ENCODE data around the gene HOOK1.

HOOK1 gene

GRCh38 chr1:59857679-59858354 is 43.1 kb downstream of the HOOK1 start:
- DNase-seq (ENCODE audit: low read depth, low spot score), result no peak
- H3K36me3 ChIP-seq (ENCODE audit: insufficient read depth, low read length), result peaks cover 91% of the 10 kb centered on the region
- H3K4me3 ChIP-seq, result no peak overlapping the region; the same call in 1 of the 2 replicates
- H3K9me3 ChIP-seq (ENCODE audit: low read depth, low read length), result peaks cover 11% of the 10 kb centered on the region
- H3K9ac ChIP-seq (ENCODE audit: insufficient read length), result peak overlapping the region; percentile 43
- TF ChIP-seq POLR2AphosphoS5 (IDR thresholded peaks at IDR 0.05; ENCODE audit: borderline replicate concordance, low read depth, low read length), result no peak
- TF ChIP-seq EZH2 (IDR thresholded peaks at IDR 0.05), result no peak
- no peak for TF ChIP-seq FOXP2 (optimal IDR thresholded peaks at IDR 0.05; ENCODE audit: control extremely low read depth, extremely low read length, insufficient read depth)
- peak overlapping the region; percentile 75 for H3K27ac ChIP-seq

DNA sequence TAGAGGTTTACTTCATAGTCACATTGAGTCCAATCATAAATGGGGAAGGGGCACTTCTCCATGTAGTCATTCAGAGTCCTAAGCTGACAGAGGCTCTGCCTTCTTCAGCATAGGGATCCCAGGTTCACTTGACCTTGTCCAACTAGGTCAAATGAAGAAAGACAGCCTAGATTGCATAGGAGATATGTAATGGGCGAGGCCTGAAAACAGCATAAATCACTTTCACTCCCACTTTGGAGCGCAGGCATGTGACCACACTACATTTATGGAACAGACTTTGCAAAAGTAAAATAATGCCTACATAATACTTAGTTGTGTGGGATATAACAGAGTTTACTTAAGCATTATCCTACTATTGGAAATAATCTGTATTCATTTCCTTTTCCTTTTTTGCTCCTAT is 51.7 kb downstream of the HOOK1 start:
- no peak for DNase-seq (ENCODE audit: low read depth, low spot score)
- Histone ChIP-seq H3K27ac (no peak overlapping the region; the same call in 1 of the 2 replicates), H3K9ac (ENCODE audit: insufficient read length) (no peak overlapping the region), H3K36me3 (ENCODE audit: insufficient read depth, low read length) (peaks cover 95% of the 10 kb centered on the region), H3K4me3 (no peak overlapping the region), H3K9me3 (ENCODE audit: low read depth, low read length) (no peaks in the 10 kb centered on the region)
- TF ChIP-seq POLR2AphosphoS5 (IDR thresholded peaks at IDR 0.05; ENCODE audit: borderline replicate concordance, low read depth, low read length) (no peak), EZH2 (IDR thresholded peaks at IDR 0.05) (no peak), FOXP2 (optimal IDR thresholded peaks at IDR 0.05; ENCODE audit: control extremely low read depth, extremely low read length, insufficient read depth) (no peak)

DNA sequence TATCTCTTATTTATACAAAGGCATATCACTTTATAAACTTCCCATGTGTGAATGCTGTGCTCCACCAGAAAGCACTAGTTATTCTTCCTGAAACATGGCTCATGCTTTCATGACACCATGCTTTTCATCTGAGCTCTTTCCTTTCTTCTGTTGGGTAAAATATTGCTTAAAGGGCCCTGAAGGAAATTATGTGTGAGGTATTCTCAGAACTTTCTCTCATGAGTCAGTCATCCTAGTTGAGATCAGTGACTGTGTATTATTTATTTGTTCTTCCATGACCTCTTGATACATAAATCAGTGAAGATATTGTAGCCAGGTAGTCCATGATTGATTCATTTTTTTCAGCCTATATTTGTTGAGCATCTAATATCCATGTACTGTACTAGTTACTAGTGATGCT is 57.0 kb downstream of the HOOK1 start:
- H3K36me3 ChIP-seq (ENCODE audit: insufficient read depth, low read length), result peaks cover 96% of the 10 kb centered on the region
- TF ChIP-seq EZH2 (IDR thresholded peaks at IDR 0.05), result no peak
- TF ChIP-seq POLR2AphosphoS5 (IDR thresholded peaks at IDR 0.05; ENCODE audit: borderline replicate concordance, low read depth, low read length), result no peak
- TF ChIP-seq FOXP2 (optimal IDR thresholded peaks at IDR 0.05; ENCODE audit: control extremely low read depth, extremely low read length, insufficient read depth), result no peak
- DNase-seq (ENCODE audit: low read depth, low spot score), result no peak

DNA sequence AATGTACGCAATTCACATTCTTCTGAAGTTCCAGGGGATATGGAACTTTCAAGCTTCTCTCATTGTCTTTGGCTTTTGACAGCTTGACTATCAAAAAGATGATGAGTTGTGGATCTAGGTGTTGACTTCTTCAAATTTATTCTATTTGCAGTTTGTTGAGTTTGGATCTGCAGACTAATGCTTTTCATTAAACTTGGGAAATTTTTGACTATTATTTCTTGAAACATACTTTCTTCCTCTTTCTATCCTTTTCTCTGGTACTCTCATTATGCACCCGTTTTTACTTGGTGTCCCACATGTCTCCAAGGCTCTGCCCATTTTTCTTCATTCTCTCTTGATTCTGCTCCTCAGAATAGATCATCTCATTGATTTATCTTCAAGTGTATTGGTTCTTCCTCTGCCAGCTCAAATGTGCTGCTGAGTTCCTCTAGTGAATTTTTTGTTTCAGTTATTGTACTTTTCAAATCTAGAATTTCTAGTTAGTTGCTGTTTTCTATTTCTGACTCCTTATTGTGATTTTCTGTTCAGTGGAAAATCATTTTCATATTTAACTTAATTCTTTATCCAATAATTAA is 62.4 kb downstream of the HOOK1 start:
- H3K9ac ChIP-seq (ENCODE audit: insufficient read length), result no peak overlapping the region
- no peak for DNase-seq (ENCODE audit: low read depth, low spot score)
- no peak overlapping the region for H3K27ac ChIP-seq
- H3K9me3 ChIP-seq (ENCODE audit: low read depth, low read length), result no peaks in the 10 kb centered on the region; the same call in 1 of the 2 replicates
- TF ChIP-seq EZH2 (IDR thresholded peaks at IDR 0.05) (no peak), FOXP2 (optimal IDR thresholded peaks at IDR 0.05; ENCODE audit: control extremely low read depth, extremely low read length, insufficient read depth) (no peak), POLR2AphosphoS5 (IDR thresholded peaks at IDR 0.05; ENCODE audit: borderline replicate concordance, low read depth, low read length) (no peak)
- H3K36me3 ChIP-seq (ENCODE audit: insufficient read depth, low read length), result peaks cover 48% of the 10 kb centered on the region
- H3K4me3 ChIP-seq, result no peak overlapping the region

More for the DNA sequence above, 57.0 kb downstream of the HOOK1 start:
- H3K9ac ChIP-seq (ENCODE audit: insufficient read length), result no peak overlapping the region
- no peak overlapping the region for H3K4me3 ChIP-seq
- H3K27ac ChIP-seq, result no peak overlapping the region
- no peaks in the 10 kb centered on the region; the same call in 1 of the 2 replicates for H3K9me3 ChIP-seq (ENCODE audit: low read depth, low read length)

DNA sequence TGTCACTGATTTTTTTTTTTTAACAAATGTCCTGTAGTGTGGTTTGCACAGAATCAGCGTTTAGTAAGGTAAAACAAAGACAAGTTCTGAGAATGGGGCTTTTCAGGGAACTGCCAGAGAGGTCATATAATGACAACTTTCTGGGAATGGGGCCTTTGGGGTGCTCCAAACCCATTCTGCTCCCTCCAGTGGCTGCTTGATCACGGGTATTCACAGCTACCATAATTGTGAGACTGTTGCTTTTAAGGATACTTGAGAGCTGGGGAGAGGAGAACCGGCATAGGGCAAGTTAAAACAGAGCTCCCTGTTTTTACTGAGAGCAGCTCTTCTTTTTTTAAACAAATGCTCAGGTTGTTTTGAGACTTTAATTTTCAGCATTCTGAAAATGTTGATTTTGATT is 63.6 kb downstream of the HOOK1 start:
- Histone ChIP-seq H3K9me3 (ENCODE audit: low read depth, low read length) (no peaks in the 10 kb centered on the region; the same call in 1 of the 2 replicates), H3K9ac (ENCODE audit: insufficient read length) (no peak overlapping the region), H3K27ac (no peak overlapping the region), H3K36me3 (ENCODE audit: insufficient read depth, low read length) (peaks cover 37% of the 10 kb centered on the region), H3K4me3 (no peak overlapping the region)
- TF ChIP-seq EZH2 (IDR thresholded peaks at IDR 0.05) (no peak), FOXP2 (optimal IDR thresholded peaks at IDR 0.05; ENCODE audit: control extremely low read depth, extremely low read length, insufficient read depth) (no peak), POLR2AphosphoS5 (IDR thresholded peaks at IDR 0.05; ENCODE audit: borderline replicate concordance, low read depth, low read length) (no peak)
- DNase-seq (ENCODE audit: low read depth, low spot score), result no peak

DNA sequence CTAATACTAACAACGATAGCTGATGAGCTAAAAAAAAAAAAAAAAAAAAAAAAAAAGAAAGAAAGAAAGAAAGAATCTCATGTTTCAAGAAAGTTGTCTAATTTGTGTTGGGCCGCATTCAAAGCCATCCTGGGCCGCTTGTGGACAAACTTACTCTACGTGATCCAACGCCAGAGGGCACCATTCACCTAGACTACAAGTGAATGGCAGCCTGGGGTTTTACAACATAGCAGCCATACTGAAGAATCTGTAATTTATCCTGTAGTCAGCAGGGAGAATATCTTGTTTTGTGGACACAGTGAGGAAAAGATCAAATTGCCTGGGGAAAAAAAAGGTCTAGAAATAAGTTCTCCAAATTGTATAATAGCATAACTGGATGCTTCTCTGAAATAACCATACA is 64.8 kb downstream of the HOOK1 start:
- Histone ChIP-seq H3K4me3 (no peak overlapping the region), H3K27ac (0 out of 2 replicates have a peak overlapping the region, but pooled peaks have one; percentile 1), H3K9me3 (ENCODE audit: low read depth, low read length) (no peaks in the 10 kb centered on the region; the same call in 1 of the 2 replicates), H3K36me3 (ENCODE audit: insufficient read depth, low read length) (peaks cover 26% of the 10 kb centered on the region), H3K9ac (ENCODE audit: insufficient read length) (no peak overlapping the region)
- peak; percentile 75 for DNase-seq (ENCODE audit: low read depth, low spot score)
- TF ChIP-seq EZH2 (IDR thresholded peaks at IDR 0.05), result no peak
- TF ChIP-seq FOXP2 (optimal IDR thresholded peaks at IDR 0.05; ENCODE audit: control extremely low read depth, extremely low read length, insufficient read depth), result no peak
- TF ChIP-seq POLR2AphosphoS5 (IDR thresholded peaks at IDR 0.05; ENCODE audit: borderline replicate concordance, low read depth, low read length), result no peak; the same call in 1 of the 2 replicates

DNA sequence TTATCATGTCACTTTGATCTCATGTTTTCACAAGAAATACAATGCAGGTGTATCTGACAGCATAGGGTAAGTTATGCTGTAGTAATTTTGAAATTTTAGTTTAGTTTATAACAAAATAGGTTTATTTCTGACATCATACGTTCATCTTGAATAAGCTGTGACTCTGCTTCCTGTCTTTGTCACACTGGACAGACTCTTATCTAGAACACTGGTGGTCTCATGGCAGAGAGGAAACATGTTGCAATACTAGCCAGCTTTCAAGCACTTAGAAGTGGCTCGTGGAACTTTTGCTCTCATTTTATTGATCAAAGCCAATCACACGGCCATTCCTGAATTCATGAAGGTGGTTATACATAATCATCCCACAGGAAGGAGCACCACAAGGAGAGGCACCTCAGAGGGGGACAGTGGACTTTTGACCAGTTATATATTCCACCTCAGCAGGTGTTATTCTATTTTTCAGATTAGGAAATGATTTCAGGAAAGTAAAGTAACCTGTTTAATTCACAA is 65.3 kb downstream of the HOOK1 start:
- H3K36me3 ChIP-seq (ENCODE audit: insufficient read depth, low read length), result peaks cover 21% of the 10 kb centered on the region
- no peak overlapping the region for H3K27ac ChIP-seq
- H3K9ac ChIP-seq (ENCODE audit: insufficient read length), result no peak overlapping the region
- H3K4me3 ChIP-seq, result no peak overlapping the region
- no peak for DNase-seq (ENCODE audit: low read depth, low spot score)
- H3K9me3 ChIP-seq (ENCODE audit: low read depth, low read length), result no peaks in the 10 kb centered on the region; the same call in 1 of the 2 replicates
- TF ChIP-seq FOXP2 (optimal IDR thresholded peaks at IDR 0.05; ENCODE audit: control extremely low read depth, extremely low read length, insufficient read depth) (no peak), EZH2 (IDR thresholded peaks at IDR 0.05) (no peak), POLR2AphosphoS5 (IDR thresholded peaks at IDR 0.05; ENCODE audit: borderline replicate concordance, low read depth, low read length) (no peak)

- TF ChIP-seq EZH2 (IDR thresholded peaks at IDR 0.05) (no peak), FOXP2 (optimal IDR thresholded peaks at IDR 0.05; ENCODE audit: control extremely low read depth, extremely low read length, insufficient read depth) (no peak), POLR2AphosphoS5 (IDR thresholded peaks at IDR 0.05; ENCODE audit: borderline replicate concordance, low read depth, low read length) (no peak)
- Histone ChIP-seq H3K9ac (ENCODE audit: insufficient read length) (no peak overlapping the region), H3K36me3 (ENCODE audit: insufficient read depth, low read length) (peaks cover 14% of the 10 kb centered on the region), H3K4me3 (no peak overlapping the region), H3K27ac (no peak overlapping the region), H3K9me3 (ENCODE audit: low read depth, low read length) (no peaks in the 10 kb centered on the region; the same call in 1 of the 2 replicates)
- no peak for DNase-seq (ENCODE audit: low read depth, low spot score)
These were observed 66.0 kb downstream of the HOOK1 start for GRCh38 chr1:59880735-59881134.
